Sigmoid colon (tissue), 4 donors: ENCODE results near the gene BAZ1B.

Source experiments
- CTCF ChIP-seq, 4 experiments: fragments of 450-650 bp in 3 of 4; fragments of 200-600 bp in 1 of 4; IDR thresholded peaks; one replicate each; pipeline ENCODE4 v1.5.1; 2016 to 2019; ENCODE audit warnings: antibody characterized with exemption in 4 of 4, mild to moderate bottlenecking in 3 of 4, moderate library complexity in 2 of 4
- EP300 ChIP-seq, 4 donors: sonication (generic); formaldehyde crosslinking; IDR thresholded peaks; one replicate each; pipeline ENCODE4 v1.6.1; 2017; ENCODE audit warnings: antibody characterized with exemption in 4 of 4
- POLR2A ChIP-seq, 2 donors: fragments of 450-650 bp; IDR thresholded peaks; one replicate each; pipeline ENCODE4 v1.6.1; 2016; ENCODE audit warnings: antibody characterized with exemption in 2 of 2, mild to moderate bottlenecking in 2 of 2, moderate library complexity in 2 of 2
- POLR2AphosphoS5 ChIP-seq, 4 donors: sonication (generic); formaldehyde crosslinking; IDR thresholded peaks; one replicate each; pipeline ENCODE4 v1.6.1; 2017; ENCODE audit warnings: antibody characterized with exemption in 4 of 4

DNA sequence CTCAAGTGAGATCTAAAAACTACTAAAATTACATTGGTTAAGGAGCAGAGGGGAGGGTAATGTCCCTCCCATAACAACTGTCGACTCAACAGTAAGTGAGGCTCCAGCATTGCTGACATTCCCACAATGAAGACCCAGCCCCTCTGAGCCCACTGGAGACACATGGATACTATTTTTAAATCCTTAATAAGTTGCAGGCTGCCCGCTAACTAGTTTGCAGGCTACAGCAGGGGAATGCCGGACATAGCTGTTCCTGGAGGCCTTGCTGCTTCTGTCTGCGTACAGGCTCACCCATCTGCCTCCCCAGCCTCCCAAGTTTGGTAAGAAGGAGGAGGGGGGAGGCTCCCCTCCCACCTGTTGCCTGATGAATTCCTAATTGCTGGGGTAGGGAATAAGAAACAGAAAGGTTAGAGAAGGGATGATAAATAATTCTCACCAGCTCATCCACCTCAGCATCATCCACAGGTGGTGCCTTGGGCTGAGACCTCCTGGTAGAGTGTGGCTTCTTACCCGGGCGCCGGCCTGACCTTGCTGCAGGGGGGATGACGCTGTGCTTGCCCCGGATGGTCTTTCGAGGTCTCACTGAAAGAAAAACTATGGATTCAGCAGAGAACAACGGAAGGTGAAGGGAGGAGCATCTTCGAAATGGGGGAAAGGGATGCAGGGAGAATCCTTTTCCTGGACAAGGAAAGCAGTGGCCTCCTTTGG is 78.4 kb downstream of the BAZ1B start:
- TF ChIP-seq POLR2A (IDR thresholded peaks at IDR 0.05) (no peak), CTCF (IDR thresholded peaks at IDR 0.05) (no peak), POLR2AphosphoS5 (IDR thresholded peaks at IDR 0.05) (no peak), EP300 (IDR thresholded peaks at IDR 0.05) (no peak)
